Osteocyte (in vitro differentiated cells): ENCODE results near the gene NBEAL2. TPM values are rescaled to one million over a fixed set of nuclear protein-coding genes. Genes with fewer than 3 reads are reported as not detected.

Experiments used
- DNase-seq: peaks from one replicate; pipeline ENCODE4 v3.0.0; 2021; ENCODE audit warnings: mixed read lengths; ENCODE audit not compliant: unreplicated experiment; ENCODE audit errors: extremely low spot score
- H3K27ac Mint-ChIP-seq: one replicate; pipeline ENCODE4 v1.8.0; 2021; ENCODE audit warnings: mild to moderate bottlenecking, mixed read lengths; ENCODE audit not compliant: unreplicated experiment
- H3K27me3 Mint-ChIP-seq: one replicate; pipeline ENCODE4 v1.8.0; 2021; ENCODE audit warnings: mixed read lengths; ENCODE audit not compliant: unreplicated experiment
- H3K36me3 Mint-ChIP-seq: one replicate; pipeline ENCODE4 v1.8.0; 2021; ENCODE audit warnings: mixed read lengths; ENCODE audit not compliant: unreplicated experiment
- H3K4me1 Mint-ChIP-seq: one replicate; pipeline ENCODE4 v1.8.0; 2021; ENCODE audit warnings: mixed read lengths; ENCODE audit not compliant: unreplicated experiment
- H3K4me3 Mint-ChIP-seq: one replicate; pipeline ENCODE4 v1.8.0; 2021; ENCODE audit warnings: mild to moderate bottlenecking, moderate library complexity, mixed read lengths; ENCODE audit not compliant: unreplicated experiment
- H3K9me3 Mint-ChIP-seq: one replicate; pipeline ENCODE4 v1.8.0; 2021; ENCODE audit warnings: mixed read lengths; ENCODE audit not compliant: unreplicated experiment
- CTCF ChIP-seq: fragments of 200-600 bp; sonication (generic); IDR thresholded peaks from 2 replicates; pipeline ENCODE4 v1.5.0; 2021; ENCODE audit warnings: antibody characterized with exemption, mild to moderate bottlenecking, moderate library complexity
- total RNA-seq: library from RNA; stranded (reverse); gene quantifications from 2 replicates; pipeline ENCODE4 v1.2.1, GENCODE V29; 2021

NBEAL2 gene
- total RNA-seq, 1 donor from 2014 or later, result 21.8 TPM

GRCh38 chr3:46935168-46935858, 44.2 kb upstream of the NBEAL2 start:
- H3K9me3 Mint-ChIP-seq, result no peaks in the 10 kb centered on the region
- peak; percentile 89 for DNase-seq
- H3K4me1 Mint-ChIP-seq, result peaks cover 66% of the 10 kb centered on the region
- peak; percentile 83 for TF ChIP-seq CTCF
- H3K36me3 Mint-ChIP-seq, result peaks cover 20% of the 10 kb centered on the region
- H3K27ac Mint-ChIP-seq, result peak overlapping the region; percentile 88
- H3K4me3 Mint-ChIP-seq, result peak overlapping the region; percentile 32
- H3K27me3 Mint-ChIP-seq, result no peaks in the 10 kb centered on the region

- TF ChIP-seq CTCF, result no peak
- Mint-ChIP-seq H3K36me3 (peaks cover 24% of the 10 kb centered on the region), H3K4me3 (no peak overlapping the region), H3K9me3 (no peaks in the 10 kb centered on the region), H3K27ac (peak overlapping the region; percentile 88), H3K4me1 (peaks cover 62% of the 10 kb centered on the region), H3K27me3 (no peaks in the 10 kb centered on the region)
- DNase-seq, result no peak
These were observed 43.4 kb upstream of the NBEAL2 start for GRCh38 chr3:46935989-46936558.

- peaks cover 55% of the 10 kb centered on the region for H3K4me1 Mint-ChIP-seq
- no peaks in the 10 kb centered on the region for H3K27me3 Mint-ChIP-seq
- no peak overlapping the region for H3K4me3 Mint-ChIP-seq
- H3K36me3 Mint-ChIP-seq, result peaks cover 24% of the 10 kb centered on the region
- no peak for DNase-seq
- no peaks in the 10 kb centered on the region for H3K9me3 Mint-ChIP-seq
- peak overlapping the region; percentile 88 for H3K27ac Mint-ChIP-seq
- TF ChIP-seq CTCF, result no peak
These were observed 42.7 kb upstream of the NBEAL2 start for GRCh38 chr3:46936733-46937250.

- no peak for DNase-seq
- Mint-ChIP-seq H3K27ac (no peak overlapping the region), H3K4me1 (peaks cover 49% of the 10 kb centered on the region), H3K4me3 (no peak overlapping the region), H3K9me3 (no peaks in the 10 kb centered on the region), H3K27me3 (no peaks in the 10 kb centered on the region), H3K36me3 (peaks cover 24% of the 10 kb centered on the region)
- no peak for TF ChIP-seq CTCF
These were observed 41.3 kb upstream of the NBEAL2 start for GRCh38 chr3:46938118-46938517.
